Ectodermal cell (in vitro differentiated cells): Measurements from ENCODE around the gene C22orf31.

ENCODE experiments used
- H3K27ac ChIP-seq: 2 replicates; pipeline ENCODE4 v1.7.0; 2013; ENCODE audit warnings: mild to moderate bottlenecking, low read depth, low read length; ENCODE audit not compliant: insufficient read depth, poor library complexity, severe bottlenecking
- H3K27me3 ChIP-seq: 2 replicates; pipeline ENCODE4 v1.7.0; 2013; ENCODE audit warnings: mild to moderate bottlenecking, low read length; ENCODE audit not compliant: insufficient read depth, control insufficient read depth, poor library complexity, severe bottlenecking
- H3K36me3 ChIP-seq: one replicate; pipeline ENCODE4 v1.7.0; 2013; ENCODE audit warnings: low read length; ENCODE audit not compliant: control insufficient read depth, insufficient read depth
- H3K4me1 ChIP-seq: one replicate; pipeline ENCODE4 v1.7.0; 2013; ENCODE audit warnings: low read length; ENCODE audit not compliant: control insufficient read depth, insufficient read depth
- H3K4me3 ChIP-seq: 2 replicates; pipeline ENCODE4 v1.7.0; 2013; ENCODE audit warnings: low read depth, low read length, control low read depth; ENCODE audit not compliant: insufficient read depth
- H3K9me3 ChIP-seq: 2 replicates; pipeline ENCODE4 v1.7.0; 2013; ENCODE audit warnings: mild to moderate bottlenecking, low read length, moderate library complexity; ENCODE audit not compliant: control insufficient read depth
- WGBS, 2 experiments: methylation state at CpG; one replicate each; pipeline ENCODE4 v1.1.7; 2013; ENCODE audit warnings: missing lambda C conversion rate in 2 of 2; 5-methylcytosine and 5-hydroxymethylcytosine counted together

C22orf31 gene

GRCh38 chr22:29072979-29073617 is 11.5 kb upstream of the C22orf31 start, which contains the start of gene KREMEN1:
Gene KREMEN1, plus strand, starts transcription at chr22:29073035. Its CDS starts 96 bp downstream, at chr22:29073131.
- no peaks in the 10 kb centered on the region for H3K36me3 ChIP-seq
- H3K4me1 ChIP-seq, result peaks cover 3% of the 10 kb centered on the region
- H3K4me3 ChIP-seq, result peak within 1 kb of the TSS; percentile 46
- 0 to 1% methylated on average over 76 of the region's 76 CpGs for WGBS, 2 experiments
- H3K9me3 ChIP-seq, result no peaks in the 10 kb centered on the region
- H3K27ac ChIP-seq, result no peak within 1 kb of the TSS
- peaks cover 60% of the 10 kb centered on the region for H3K27me3 ChIP-seq

- H3K36me3 ChIP-seq, result no peaks in the 10 kb centered on the region
- peak overlapping the region; percentile 46 for H3K4me3 ChIP-seq
- peaks cover 3% of the 10 kb centered on the region for H3K4me1 ChIP-seq
- no peak overlapping the region for H3K27ac ChIP-seq
- no peaks in the 10 kb centered on the region for H3K9me3 ChIP-seq
- H3K27me3 ChIP-seq, result peaks cover 60% of the 10 kb centered on the region
- 24% methylated on average over 41 of the region's 41 CpGs for WGBS, 2 experiments
Observed at GRCh38 chr22:29072193-29072978, 10.8 kb upstream of the C22orf31 start.

- Histone ChIP-seq H3K27ac (no peak overlapping the region), H3K36me3 (no peaks in the 10 kb centered on the region), H3K4me1 (peaks cover 3% of the 10 kb centered on the region), H3K9me3 (no peaks in the 10 kb centered on the region), H3K4me3 (peak overlapping the region; percentile 24), H3K27me3 (peaks cover 60% of the 10 kb centered on the region)
- WGBS, 2 experiments, result 8% methylated on average over 60 of the region's 60 CpGs
Observed at GRCh38 chr22:29071261-29072045, 9.8 kb upstream of the C22orf31 start.

GRCh38 chr22:29070490-29070889 is 8.9 kb upstream of the C22orf31 start:
- Histone ChIP-seq H3K27ac (no peak overlapping the region), H3K4me3 (no peak overlapping the region), H3K4me1 (peaks cover 3% of the 10 kb centered on the region), H3K27me3 (peaks cover 56% of the 10 kb centered on the region), H3K9me3 (no peaks in the 10 kb centered on the region), H3K36me3 (no peaks in the 10 kb centered on the region)
- WGBS, 2 experiments, result 96% methylated on average over 4 of the region's 4 CpGs

- Histone ChIP-seq H3K9me3 (no peaks in the 10 kb centered on the region), H3K4me1 (peaks cover 3% of the 10 kb centered on the region), H3K4me3 (no peak overlapping the region), H3K27ac (no peak overlapping the region), H3K27me3 (peaks cover 46% of the 10 kb centered on the region), H3K36me3 (no peaks in the 10 kb centered on the region)
- 85 to 86% methylated on average over 4 of the region's 4 CpGs for WGBS, 2 experiments
Observed at GRCh38 chr22:29069463-29069862, 7.8 kb upstream of the C22orf31 start.

- H3K4me1 ChIP-seq, result peaks cover 7% of the 10 kb centered on the region
- no peaks in the 10 kb centered on the region for H3K36me3 ChIP-seq
Observed at GRCh38 chr22:29065468-29066190, 4.0 kb upstream of the C22orf31 start.

GRCh38 chr22:29062286-29062821 is 723 bp upstream of the C22orf31 start:
- Histone ChIP-seq H3K4me3 (no peak overlapping the region), H3K27ac (no peak overlapping the region), H3K4me1 (peaks cover 7% of the 10 kb centered on the region), H3K9me3 (no peaks in the 10 kb centered on the region), H3K27me3 (no peaks in the 10 kb centered on the region), H3K36me3 (no peaks in the 10 kb centered on the region)
- 69 to 74% methylated on average over 8 of the region's 8 CpGs for WGBS, 2 experiments

More at GRCh38 chr22:29065468-29066190, 4.0 kb upstream of the C22orf31 start:
- Histone ChIP-seq H3K9me3 (no peaks in the 10 kb centered on the region), H3K27me3 (peaks cover 9% of the 10 kb centered on the region), H3K4me3 (no peak overlapping the region), H3K27ac (no peak overlapping the region)
- WGBS, 2 experiments, result 82 to 89% methylated on average over 6 to 7 of the region's 7 CpGs

GRCh38 chr22:29060931-29061330 is 700 bp downstream of the C22orf31 start:
- 93% methylated on average over 7 of the region's 7 CpGs for WGBS, 2 experiments
- H3K9me3 ChIP-seq, result no peaks in the 10 kb centered on the region

GRCh38 chr22:29060251-29060869 is 1.3 kb downstream of the C22orf31 start:
- H3K9me3 ChIP-seq, result no peaks in the 10 kb centered on the region
- H3K4me3 ChIP-seq, result no peak overlapping the region
- peaks cover 10% of the 10 kb centered on the region for H3K4me1 ChIP-seq
- WGBS, 2 experiments, result 84 to 88% methylated on average over 12 of the region's 12 CpGs
- H3K36me3 ChIP-seq, result no peaks in the 10 kb centered on the region
- no peak overlapping the region for H3K27ac ChIP-seq
- no peaks in the 10 kb centered on the region for H3K27me3 ChIP-seq

More at GRCh38 chr22:29060931-29061330, 700 bp downstream of the C22orf31 start:
- Histone ChIP-seq H3K4me1 (peaks cover 7% of the 10 kb centered on the region), H3K27me3 (no peaks in the 10 kb centered on the region), H3K27ac (no peak overlapping the region), H3K4me3 (no peak overlapping the region), H3K36me3 (no peaks in the 10 kb centered on the region)
